H7 (cell line): ENCODE measurements around the gene LRRC17. TPM values are rescaled to one million over a fixed set of nuclear protein-coding genes. Genes with fewer than 3 reads are reported as not detected.

ENCODE experiments used
- DNase-seq: peaks from one replicate; pipeline ENCODE4 v3.0.0; 2012
- H3K27me3 ChIP-seq: 2 replicates; pipeline ENCODE4 v1.6.0; 2011; ENCODE audit warnings: mild to moderate bottlenecking, low read length; ENCODE audit not compliant: control insufficient read depth, insufficient read depth
- H3K36me3 ChIP-seq: replicated peaks from 2 replicates; pipeline ENCODE4 v1.5.1; 2011; ENCODE audit warnings: low read length; ENCODE audit not compliant: control insufficient read depth, insufficient read depth
- H3K4me3 ChIP-seq: 2 replicates; pipeline ENCODE4 v1.5.1; 2011; ENCODE audit warnings: low read depth, mild to moderate bottlenecking, control low read depth, low read length, moderate library complexity; ENCODE audit not compliant: insufficient read depth
- total RNA-seq: library from RNA; depleted of rRNA; stranded (reverse); fragments of >200 nt; shearing (Covaris generic); gene quantifications from 2 replicates; pipeline ENCODE4 v1.2.3, GENCODE V29; 2014

The LRRC17 gene
- total RNA-seq, 1 experiment from 2014 or later: 1.0 TPM

DNA sequence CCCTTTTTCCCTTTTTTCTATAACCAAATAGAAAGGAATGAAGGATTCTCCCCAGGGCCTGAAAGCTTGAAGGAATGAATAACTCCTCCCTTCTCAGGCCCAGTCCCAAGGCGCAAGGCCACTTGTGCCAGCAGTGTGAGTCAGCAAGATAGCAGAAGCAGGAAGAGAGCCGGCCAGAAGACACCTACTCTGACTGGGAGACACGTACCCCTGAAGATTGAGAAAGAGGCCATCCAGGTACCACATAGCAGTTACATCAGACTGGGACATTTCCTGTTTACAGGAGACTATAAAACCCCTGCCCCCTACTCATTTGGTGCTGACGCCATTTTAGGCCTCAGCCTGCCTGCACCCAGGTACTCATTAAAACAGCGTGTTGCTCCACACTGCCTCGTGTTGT is 65.5 kb downstream of the LRRC17 start:
- no peaks in the 10 kb centered on the region for H3K36me3 ChIP-seq
- H3K4me3 ChIP-seq: no peak overlapping the region
- H3K27me3 ChIP-seq: no peaks in the 10 kb centered on the region
- DNase-seq: no peak

DNA sequence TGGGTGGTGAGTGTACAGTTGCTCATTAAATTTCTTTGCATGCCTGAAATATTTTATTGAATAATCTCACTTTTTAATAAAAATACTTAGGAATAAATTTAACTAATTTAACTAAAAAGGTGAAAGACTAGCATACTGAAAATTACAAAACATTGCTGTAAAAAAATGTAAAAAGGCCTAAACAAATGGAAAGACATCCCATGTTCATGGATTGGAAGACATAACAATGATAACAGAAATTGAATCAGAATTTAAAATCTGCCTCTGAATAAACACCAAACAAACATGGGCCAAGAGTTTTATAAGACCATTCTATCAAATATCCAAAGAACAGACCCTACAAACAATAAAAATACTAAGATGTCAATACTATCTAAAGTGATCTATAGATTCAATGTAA is 66.9 kb downstream of the LRRC17 start:
- no peaks in the 10 kb centered on the region for H3K36me3 ChIP-seq
- no peak for DNase-seq
- no peak overlapping the region for H3K4me3 ChIP-seq
- H3K27me3 ChIP-seq: no peaks in the 10 kb centered on the region

DNA sequence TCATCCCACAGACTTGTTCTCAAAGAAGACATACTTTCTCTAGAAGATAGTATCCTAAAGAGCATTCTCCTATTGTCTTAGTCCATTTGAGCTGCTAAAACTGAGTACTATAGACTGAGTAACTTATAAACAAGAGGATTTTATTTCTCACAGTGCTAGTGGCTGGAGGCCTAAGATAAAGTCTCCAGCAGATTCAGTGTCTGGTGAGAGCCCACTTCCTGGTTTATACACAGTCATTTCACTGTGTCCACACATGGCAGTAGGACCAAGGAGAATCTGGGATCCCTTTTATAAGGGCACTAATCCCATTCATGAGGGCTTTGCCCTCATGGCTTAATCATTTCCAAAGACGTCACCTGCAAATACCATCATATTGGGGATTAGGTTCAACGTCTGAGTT is 68.7 kb downstream of the LRRC17 start:
- Histone ChIP-seq H3K27me3 (no peaks in the 10 kb centered on the region), H3K4me3 (no peak overlapping the region), H3K36me3 (no peaks in the 10 kb centered on the region)
- DNase-seq: no peak

DNA sequence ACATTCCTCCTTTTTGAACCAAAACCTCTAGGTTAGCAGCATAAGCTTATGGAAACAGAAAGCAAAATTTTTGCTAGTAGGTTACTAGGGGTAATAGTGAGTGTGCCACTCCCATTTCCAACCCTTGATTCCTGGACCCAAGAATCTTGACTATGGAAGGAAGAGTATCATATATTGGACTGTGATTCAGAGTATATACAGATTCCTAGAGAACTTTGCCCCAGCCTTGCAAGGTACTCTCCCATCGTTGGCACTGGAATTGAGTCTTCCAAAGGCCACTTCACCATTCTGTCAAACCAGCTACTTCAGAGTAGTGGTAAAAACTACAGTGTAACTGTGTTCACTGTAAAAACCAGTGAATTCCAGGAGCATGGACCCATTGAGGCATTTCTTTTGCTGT is 69.4 kb downstream of the LRRC17 start:
- H3K4me3 ChIP-seq: no peak overlapping the region
- no peak for DNase-seq
- no peaks in the 10 kb centered on the region for H3K27me3 ChIP-seq
- no peaks in the 10 kb centered on the region for H3K36me3 ChIP-seq

DNA sequence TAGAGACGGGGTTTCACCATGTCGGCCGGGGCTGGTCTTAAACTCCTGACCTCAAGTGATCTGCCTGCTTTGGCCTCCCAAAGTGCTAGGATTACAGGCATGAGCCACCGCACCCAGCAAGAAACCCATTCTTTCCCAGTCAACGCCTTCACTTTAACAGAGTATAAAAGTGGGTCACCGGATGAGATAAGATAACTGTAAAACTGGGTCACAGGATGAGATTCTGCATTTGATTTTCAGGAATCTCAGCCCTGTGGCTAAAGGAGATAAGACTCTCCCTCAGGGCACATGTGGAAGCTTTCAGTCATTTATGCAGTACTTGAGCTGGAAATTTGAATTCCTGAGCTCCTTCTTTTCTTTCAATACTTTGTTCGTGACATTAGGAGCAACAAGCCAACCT is 70.8 kb downstream of the LRRC17 start:
- DNase-seq: no peak
- Histone ChIP-seq H3K27me3 (no peaks in the 10 kb centered on the region), H3K36me3 (no peaks in the 10 kb centered on the region), H3K4me3 (no peak overlapping the region)

DNA sequence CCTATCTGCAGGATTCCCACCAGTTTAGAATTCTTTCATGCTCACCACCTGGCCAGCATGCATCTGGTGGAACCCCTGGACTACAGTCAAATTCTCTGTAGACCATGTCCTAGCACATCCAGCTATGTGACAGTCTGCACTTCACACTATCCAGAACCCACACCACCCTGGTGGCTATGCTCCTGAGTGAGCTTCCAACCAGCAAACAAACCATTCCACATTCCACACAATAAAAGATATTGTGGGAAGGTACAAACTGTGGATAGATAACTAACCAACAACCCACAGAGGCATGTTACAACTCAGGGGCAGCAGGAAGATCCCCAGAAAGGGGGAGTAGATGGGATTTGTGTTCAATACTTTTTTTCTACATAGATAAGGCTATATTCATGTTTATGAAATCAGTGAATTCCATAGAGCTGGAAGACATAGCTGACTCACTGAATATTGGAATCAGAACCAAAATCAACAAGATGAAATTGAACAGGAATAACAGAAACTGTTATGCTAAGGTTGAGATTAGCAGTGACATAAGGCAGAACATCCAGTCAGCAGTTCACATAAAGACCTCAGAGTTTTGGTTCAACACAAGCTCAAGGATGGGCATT is 72.5 kb downstream of the LRRC17 start:
- DNase-seq: no peak
- Histone ChIP-seq H3K36me3 (no peaks in the 10 kb centered on the region), H3K4me3 (no peak overlapping the region), H3K27me3 (no peaks in the 10 kb centered on the region)

DNA sequence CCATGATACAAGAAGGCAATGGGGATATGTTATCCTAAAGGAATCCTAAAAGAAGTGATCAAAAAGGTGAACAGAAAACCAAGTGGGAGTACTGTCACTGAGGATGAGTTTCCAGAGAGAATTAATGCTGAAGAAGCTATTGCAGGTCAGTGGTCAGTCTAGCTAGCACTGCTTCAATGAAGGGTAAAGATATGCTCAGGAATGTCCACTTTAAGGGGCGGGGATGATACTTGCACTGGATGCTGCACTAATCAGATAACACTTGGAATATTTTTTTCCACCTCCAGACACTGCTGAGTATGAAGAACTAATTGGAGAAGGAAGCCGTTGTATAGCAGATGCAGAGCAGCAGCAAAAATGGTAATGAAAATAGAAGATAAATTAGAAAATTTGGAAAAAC is 75.3 kb downstream of the LRRC17 start:
- H3K36me3 ChIP-seq: no peaks in the 10 kb centered on the region
- no peak overlapping the region for H3K4me3 ChIP-seq
- no peaks in the 10 kb centered on the region for H3K27me3 ChIP-seq
- no peak for DNase-seq

DNA sequence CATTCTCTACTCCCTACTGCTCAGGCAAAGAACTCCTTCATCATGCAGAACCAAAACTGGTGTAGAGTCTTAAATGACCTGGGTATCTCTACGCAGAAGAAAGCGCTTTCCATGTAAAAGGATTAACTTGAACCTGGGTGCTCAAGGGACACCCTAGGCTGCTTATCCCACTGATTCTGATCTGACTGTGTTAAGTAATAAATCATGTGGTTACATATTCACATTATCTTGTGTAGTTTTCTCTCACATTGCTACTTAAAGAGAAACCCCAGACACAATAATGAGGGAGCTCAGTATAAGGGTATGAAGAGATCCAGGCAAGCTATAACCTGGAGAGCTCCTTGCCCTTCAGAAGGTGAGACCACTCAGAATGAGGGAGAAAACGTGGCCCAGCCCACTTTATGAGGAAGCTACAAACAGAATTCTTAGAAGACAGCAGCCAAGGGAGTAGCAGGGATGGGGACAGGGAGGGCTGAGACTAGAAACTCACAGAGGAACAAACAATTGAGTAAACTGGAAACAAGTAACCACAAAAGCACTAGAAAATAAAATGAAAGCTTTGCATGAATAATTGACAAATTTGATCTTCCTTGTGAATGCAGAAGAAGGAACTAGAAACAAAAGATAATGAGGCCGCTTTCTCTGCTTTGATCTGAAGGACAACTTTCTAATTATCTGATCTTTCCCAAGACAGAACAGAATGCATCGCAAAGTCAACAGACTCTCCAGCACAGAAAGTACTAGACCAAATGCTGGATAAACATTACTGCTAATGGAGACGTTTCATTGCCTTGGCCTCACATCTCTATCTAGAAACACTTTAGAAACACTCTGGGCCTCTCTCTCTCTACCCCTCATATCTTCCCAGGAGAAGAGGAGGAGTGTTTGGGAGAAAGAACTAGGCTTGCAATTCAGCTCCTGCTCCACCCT is 76.1 kb downstream of the LRRC17 start:
- DNase-seq: no peak
- Histone ChIP-seq H3K27me3 (no peaks in the 10 kb centered on the region), H3K4me3 (no peak overlapping the region), H3K36me3 (no peaks in the 10 kb centered on the region)

DNA sequence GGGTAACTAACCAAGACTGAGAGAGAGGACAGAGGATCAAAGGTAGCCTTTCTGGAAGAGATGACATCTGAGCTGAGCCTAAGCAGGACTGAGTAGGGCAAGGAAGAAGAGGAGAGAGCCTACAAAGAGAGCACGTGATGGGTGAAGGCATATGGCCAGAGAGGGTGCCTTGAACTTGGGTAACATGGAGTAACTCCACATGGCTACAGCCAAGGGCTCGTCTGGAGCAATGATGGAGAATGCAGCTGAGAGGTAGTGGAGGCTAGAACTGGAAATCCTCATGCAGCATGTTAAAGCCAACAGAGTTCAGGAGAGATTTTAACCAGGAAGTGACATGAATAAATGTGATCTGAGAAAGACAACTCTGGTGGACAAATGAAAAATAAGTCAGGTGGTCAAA is 77.8 kb downstream of the LRRC17 start:
- H3K4me3 ChIP-seq: no peak overlapping the region
- DNase-seq: no peak
- no peaks in the 10 kb centered on the region for H3K36me3 ChIP-seq
- no peaks in the 10 kb centered on the region for H3K27me3 ChIP-seq

DNA sequence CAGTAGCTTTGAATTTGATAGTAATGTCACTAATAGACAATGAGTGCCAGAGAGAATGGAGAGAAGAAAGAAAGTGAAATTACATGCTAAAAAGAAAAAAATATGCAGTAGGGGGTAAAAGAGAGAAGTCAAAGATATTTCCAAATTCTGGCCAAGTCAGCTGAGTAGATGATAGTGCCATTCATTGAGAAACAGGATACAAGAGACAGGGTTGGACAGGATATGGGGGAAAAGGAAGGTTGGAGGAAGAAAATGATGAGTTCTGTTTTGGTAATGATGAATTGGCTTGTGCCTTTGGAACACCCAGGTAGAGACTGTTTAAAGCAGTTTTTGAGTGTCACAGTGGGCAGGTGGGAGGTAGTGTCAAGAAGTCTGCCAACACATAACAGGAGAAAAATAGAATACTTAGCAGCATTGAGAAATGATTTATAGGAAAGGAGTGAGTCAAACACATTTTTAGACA is 78.3 kb downstream of the LRRC17 start:
- Histone ChIP-seq H3K36me3 (no peaks in the 10 kb centered on the region), H3K27me3 (no peaks in the 10 kb centered on the region), H3K4me3 (no peak overlapping the region)
- DNase-seq: no peak

DNA sequence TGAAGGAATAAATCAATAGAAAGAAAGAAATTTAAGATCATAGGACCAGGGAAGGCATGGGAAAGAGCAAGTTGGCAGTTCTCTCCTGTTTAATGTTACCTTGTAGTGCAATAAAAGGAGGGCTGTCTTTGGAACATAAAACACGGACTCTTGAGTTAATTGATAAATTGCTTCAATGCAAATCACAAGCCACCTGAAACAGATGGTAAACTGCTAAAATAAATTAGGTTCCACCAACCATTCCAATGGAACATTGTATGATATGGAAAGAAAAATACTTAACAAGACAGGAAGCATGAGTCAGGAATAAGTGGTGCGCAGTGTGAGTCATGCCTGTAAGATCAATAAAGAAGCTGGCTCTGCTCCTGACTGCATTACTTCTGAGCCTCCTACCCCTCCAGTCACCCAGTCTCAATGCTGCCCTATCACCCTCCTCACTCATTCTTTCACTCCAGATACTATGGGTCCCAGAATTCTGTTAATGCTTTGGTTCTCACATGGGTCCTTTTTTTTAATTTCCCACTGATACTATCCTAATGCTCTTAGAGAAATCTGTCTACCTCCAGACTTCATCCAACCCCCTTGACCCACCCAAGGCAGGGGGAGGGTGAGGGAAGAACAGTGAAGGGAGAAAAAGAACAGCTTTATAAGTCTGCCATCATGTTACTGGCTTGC is 78.9 kb downstream of the LRRC17 start:
- no peak overlapping the region for H3K4me3 ChIP-seq
- H3K36me3 ChIP-seq: no peaks in the 10 kb centered on the region
- DNase-seq: no peak
- no peaks in the 10 kb centered on the region for H3K27me3 ChIP-seq

DNA sequence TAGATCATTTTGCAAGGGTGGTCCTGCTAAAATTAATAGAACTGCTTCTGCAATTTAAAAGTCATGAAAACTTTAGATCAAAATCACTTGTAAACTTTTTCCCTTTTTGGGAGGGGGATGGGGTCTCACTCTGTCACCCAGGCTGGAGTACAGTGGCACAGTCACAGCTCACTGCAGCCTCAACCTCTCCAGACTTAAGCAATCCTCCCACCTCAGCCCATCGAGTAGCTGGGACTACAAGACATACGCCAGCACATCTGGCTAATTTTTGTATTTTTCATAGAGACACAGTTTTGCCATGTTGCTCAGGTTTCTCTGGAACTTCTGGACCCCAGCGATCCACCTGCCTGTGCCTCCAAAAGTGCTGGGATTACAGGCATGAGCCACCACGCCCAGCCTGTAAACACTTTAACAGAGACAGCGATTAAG is 79.7 kb downstream of the LRRC17 start:
- no peaks in the 10 kb centered on the region for H3K36me3 ChIP-seq
- H3K27me3 ChIP-seq: no peaks in the 10 kb centered on the region
- no peak for DNase-seq
- H3K4me3 ChIP-seq: no peak overlapping the region

DNA sequence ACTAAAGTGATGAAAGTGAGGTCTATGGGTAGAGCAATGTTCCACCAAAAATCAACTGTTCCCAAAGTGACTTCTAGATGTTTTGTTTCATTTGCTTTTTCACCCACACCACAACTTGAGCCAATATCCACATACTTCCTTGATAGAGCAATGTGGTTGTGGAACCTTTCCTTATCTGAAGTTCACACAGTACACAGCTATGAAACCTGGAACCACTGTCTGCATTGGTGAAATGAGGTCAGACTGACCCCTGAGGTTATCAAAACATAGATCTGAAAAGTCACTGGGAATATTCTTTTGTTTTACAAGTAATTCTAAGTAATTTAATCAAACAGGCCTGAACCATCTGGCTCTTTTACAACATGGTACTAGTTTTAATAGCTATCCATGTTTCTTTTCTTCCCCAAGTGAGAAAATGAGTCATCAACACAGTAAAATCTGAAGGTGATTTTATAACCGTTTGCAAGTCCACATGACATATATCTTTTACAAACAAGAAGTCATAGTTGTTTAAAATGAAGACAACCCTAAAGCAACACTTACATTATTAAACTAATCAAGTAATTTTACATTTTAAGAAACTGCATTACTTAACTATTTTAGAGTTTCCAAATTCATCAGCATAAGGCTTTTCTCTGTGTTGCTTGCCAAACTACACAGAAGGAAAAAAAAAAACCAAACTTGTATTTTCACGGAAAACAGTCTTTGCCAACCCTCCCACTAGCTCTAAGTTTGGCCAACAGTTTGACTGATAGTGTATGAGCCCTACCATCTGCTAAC is 80.3 kb downstream of the LRRC17 start:
- DNase-seq: no peak
- Histone ChIP-seq H3K27me3 (no peaks in the 10 kb centered on the region), H3K36me3 (no peaks in the 10 kb centered on the region), H3K4me3 (no peak overlapping the region)

DNA sequence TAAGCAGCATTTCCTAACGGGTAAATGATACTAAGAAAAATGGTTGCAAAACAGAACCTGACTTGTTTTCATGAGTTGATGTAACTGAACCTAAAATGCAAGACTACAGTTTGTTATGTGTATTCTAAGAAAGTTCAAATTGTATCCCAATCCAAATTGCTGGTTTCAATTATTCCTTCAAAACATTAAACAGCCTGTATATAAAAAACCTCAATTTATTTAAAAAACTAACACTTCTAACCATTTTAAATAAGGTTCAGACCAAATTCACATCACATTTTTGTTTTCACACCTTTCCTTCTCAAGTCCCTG is 80.9 kb downstream of the LRRC17 start:
- Histone ChIP-seq H3K36me3 (no peaks in the 10 kb centered on the region), H3K27me3 (no peaks in the 10 kb centered on the region), H3K4me3 (no peak overlapping the region)
- no peak for DNase-seq
